GM20000 (cell line): ENCODE results near the gene CDC42BPA.

Source experiments
- DNase-seq: peaks from one replicate; pipeline ENCODE4 v3.0.0; 2012; ENCODE audit warnings: low spot score
- TF ChIP-seq, protein P1 (sequence below): IDR thresholded peaks from 2 replicates; pipeline ENCODE4 v1.5.1; 2012; ENCODE audit warnings: mild to moderate bottlenecking, control low read depth; ENCODE audit errors: extremely low read depth, missing control alignments

The CDC42BPA gene

DNA sequence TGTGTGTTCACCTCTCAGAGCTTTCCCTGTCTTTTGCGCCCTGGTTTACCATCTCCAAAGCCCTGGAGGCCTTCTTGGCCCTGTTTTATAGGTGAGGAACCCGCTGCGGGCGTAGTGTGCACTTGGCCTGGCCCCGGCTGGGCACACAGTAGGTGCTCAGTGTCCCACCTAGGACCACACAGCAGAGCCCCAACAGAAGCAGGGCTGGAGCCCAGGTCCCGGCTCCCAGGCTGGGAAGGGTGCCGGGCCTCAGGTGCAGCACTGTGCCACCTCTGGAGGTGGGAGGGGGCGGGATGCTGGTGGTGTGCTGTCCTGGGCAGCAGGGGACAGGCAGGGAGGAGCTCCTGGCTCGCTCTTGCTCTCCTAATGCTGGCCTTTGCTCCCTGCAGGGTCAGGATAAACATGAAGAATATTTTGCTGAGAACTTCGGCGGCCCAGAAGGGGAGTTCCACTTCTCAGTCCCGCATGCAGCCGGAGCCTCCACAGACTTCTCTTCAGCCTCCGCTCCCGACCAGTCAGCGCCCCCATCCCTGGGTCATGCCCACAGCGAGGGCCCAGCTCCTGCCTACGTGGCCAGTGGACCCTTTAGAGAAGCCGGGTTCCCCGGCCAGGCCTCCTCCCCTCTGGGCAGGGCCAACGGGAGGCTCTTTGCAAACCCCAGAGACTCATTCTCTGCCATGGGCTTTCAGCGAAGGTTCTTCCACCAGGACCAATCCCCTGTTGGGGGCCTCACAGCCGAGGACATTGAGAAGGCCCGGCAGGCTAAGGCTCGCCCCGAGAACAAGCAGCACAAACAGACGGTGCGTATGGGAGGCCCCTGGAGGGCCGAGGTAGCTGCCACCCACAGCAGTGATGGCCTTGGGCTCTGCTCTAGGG lies 353.4 kb downstream of the CDC42BPA start:
- no peak for DNase-seq
- TF ChIP-seq, protein P1, sequence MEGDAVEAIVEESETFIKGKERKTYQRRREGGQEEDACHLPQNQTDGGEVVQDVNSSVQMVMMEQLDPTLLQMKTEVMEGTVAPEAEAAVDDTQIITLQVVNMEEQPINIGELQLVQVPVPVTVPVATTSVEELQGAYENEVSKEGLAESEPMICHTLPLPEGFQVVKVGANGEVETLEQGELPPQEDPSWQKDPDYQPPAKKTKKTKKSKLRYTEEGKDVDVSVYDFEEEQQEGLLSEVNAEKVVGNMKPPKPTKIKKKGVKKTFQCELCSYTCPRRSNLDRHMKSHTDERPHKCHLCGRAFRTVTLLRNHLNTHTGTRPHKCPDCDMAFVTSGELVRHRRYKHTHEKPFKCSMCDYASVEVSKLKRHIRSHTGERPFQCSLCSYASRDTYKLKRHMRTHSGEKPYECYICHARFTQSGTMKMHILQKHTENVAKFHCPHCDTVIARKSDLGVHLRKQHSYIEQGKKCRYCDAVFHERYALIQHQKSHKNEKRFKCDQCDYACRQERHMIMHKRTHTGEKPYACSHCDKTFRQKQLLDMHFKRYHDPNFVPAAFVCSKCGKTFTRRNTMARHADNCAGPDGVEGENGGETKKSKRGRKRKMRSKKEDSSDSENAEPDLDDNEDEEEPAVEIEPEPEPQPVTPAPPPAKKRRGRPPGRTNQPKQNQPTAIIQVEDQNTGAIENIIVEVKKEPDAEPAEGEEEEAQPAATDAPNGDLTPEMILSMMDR, result no peak

DNA sequence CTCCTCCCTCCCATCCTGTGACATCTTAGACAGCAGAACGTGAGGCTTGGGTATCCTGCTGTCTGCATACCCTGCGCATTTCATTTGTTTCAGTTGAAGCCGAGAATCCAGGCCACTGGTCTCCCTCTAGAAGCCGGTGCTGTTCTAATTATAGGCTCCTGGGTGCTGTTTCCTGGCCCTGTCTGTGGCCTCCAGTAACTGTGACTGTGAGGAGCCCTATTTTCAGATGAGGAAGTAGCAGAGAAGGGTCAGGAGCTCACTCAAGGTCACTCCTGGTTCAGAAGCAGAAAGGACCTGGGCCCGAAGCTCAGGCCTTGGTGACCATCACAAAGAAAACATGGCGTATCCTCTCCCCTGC lies 354.2 kb downstream of the CDC42BPA start:
- TF ChIP-seq, protein P1, result no peak
- DNase-seq, result no peak

DNA sequence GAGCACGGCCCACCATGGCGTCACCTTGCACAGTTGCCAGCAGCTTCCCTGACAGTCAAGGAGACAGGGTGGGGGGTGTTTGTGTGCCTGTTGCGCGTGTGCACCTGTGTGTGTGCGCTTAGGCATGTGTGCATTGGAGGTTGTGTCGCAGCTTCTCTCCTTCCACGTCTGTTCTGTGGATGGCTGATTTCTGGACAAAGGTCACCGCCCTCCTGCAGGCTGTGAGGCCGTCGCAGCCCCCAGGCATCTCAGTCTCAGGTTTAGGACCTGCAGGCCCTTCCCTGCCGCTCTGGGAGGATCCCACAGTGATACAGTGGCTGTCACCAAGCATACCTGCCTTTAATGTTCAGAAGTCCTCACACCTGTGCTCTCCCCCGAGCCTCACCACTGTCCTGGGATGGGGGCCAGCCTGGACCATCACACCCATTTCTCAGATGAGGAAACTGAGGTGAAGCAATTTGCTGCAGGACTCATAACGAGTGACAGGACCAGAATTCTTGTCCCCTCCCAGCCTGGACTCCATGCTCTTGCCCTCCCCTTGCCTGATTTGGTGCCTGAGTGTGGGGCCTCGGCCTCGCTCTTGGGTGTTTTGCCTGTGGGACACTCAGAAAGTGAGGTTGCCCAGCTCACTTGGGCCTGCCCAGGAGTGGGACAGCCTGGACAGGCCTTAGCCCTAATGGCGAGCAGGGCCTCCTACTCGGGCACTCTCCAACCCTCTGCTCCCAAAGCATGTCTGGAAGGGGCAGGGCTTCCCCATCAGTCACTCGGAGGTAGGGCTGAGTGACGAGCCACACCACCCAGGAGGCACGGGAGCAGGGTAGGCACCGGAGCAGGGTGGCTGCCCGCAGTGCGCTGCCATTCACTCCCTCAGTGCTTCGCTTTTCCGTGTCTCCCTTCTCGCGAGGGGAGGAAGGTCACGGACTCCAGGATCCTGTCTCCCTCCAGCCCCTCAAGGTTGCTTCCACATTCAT lies 355.6 kb downstream of the CDC42BPA start:
- TF ChIP-seq, protein P1, result no peak
- no peak for DNase-seq

DNA sequence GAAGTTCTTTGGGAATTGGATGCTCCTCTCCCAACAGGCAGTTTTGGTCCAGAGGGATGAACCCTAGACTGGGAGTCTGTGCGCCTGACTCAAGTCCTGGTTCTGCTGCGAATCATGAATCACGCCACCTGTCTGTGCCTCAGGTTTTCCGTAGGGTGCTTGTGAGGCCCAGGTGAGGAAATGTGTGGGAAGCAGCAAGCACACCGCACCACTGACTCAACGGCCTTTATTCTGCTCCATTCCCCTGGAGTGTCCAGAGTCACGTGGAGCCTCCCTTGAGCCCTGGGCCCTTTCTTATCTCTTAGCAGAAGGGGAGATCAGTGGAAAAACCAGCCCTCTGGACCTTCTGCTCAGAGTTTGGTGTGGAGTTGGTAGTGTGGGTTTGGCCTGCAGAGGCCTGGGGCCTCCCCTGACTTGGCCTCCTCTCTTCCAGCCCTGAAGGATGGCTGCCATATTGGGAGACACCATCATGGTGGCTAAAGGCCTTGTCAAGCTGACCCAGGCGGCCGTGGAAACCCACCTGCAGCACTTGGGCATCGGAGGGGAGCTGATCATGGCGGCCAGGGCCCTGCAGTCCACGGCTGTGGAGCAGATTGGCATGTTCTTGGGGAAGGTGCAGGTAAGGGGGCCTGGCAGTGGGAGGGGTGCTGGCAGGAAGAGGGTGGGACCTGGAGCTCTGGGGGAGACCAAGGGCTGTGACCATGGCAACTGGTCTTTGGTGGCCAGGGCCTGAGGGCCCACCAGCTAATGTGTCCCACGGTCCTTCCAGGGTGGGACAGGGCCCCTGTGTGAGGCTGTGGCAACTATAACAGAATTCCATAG lies 357.1 kb downstream of the CDC42BPA start:
- TF ChIP-seq, protein P1, result no peak

GRCh38 chr1:226960256-226960655 lies 358.0 kb downstream of the CDC42BPA start:
- DNase-seq, result no peak

More for the DNA sequence above, 357.1 kb downstream of the CDC42BPA start:
- no peak for DNase-seq

GRCh38 chr1:226958300-226958699 lies 360.0 kb downstream of the CDC42BPA start:
- no peak for DNase-seq
- TF ChIP-seq, protein P1, result no peak

More at GRCh38 chr1:226960256-226960655, 358.0 kb downstream of the CDC42BPA start:
- TF ChIP-seq, protein P1, result no peak
